Fibroblast of lung (primary cell): ENCODE measurements around the gene VWA3B. TPM values are rescaled to one million over a fixed set of nuclear protein-coding genes. Genes with fewer than 3 reads are reported as not detected.

ENCODE experiments used
- DNase-seq, 2 donors: peaks; one replicate each; pipeline versions ENCODE4 v3.0.0 to v3.0.0-alpha.2; 2010; ENCODE audit warnings: low read depth in 2 of 2
- H2AFZ ChIP-seq: 2 replicates; pipeline ENCODE4 v1.5.1; 2012; ENCODE audit warnings: low read length, control low read depth, inconsistent platforms
- H3K27ac ChIP-seq: 2 replicates; pipeline ENCODE4 v1.5.1; 2011; ENCODE audit warnings: low read length, control low read depth; ENCODE audit not compliant: insufficient read depth
- H3K27me3 ChIP-seq: 2 replicates; pipeline ENCODE4 v1.5.1; 2011; ENCODE audit warnings: mild to moderate bottlenecking, low read length; ENCODE audit not compliant: control insufficient read depth, insufficient read depth
- H3K36me3 ChIP-seq: 2 replicates; pipeline ENCODE4 v1.5.1; 2011; ENCODE audit warnings: low read length; ENCODE audit not compliant: control insufficient read depth, insufficient read depth
- H3K4me1 ChIP-seq: 2 replicates; pipeline ENCODE4 v1.5.1; 2011; ENCODE audit warnings: low read length; ENCODE audit not compliant: control insufficient read depth, insufficient read depth; ENCODE audit errors: extremely low read depth
- H3K4me2 ChIP-seq: 2 replicates; pipeline ENCODE4 v1.5.1; 2011; ENCODE audit warnings: low read length, control low read depth; ENCODE audit not compliant: insufficient read depth; ENCODE audit errors: extremely low read depth
- H3K4me3 ChIP-seq, 4 experiments: fragments of 200-600 bp in 1 of 4; sonication (generic) in 1 of 4; replicated peaks in 1 of 4; 2 replicates each; pipeline ENCODE4 v1.5.1; 2011 to 2016; ENCODE audit warnings: low read length in 4 of 4, low read depth in 3 of 4, mild to moderate bottlenecking in 3 of 4, control low read depth in 2 of 4, inconsistent platforms in 1 of 4, mixed read lengths in 1 of 4; ENCODE audit not compliant: insufficient read depth in 1 of 4; ENCODE audit errors: control extremely low read depth in 1 of 4
- H3K79me2 ChIP-seq: 2 replicates; pipeline ENCODE4 v1.5.1; 2012; ENCODE audit warnings: mild to moderate bottlenecking, low read length, inconsistent platforms; ENCODE audit not compliant: control insufficient read depth, insufficient read depth
- H3K9ac ChIP-seq: 2 replicates; pipeline ENCODE4 v1.5.1; 2011; ENCODE audit warnings: mild to moderate bottlenecking, low read length, control low read depth; ENCODE audit not compliant: insufficient read depth
- H3K9me3 ChIP-seq: 2 replicates; pipeline ENCODE4 v1.5.1; 2012; ENCODE audit warnings: low read depth, low read length; ENCODE audit not compliant: control insufficient read depth, insufficient read depth
- H4K20me1 ChIP-seq: 2 replicates; pipeline ENCODE4 v1.5.1; 2011; ENCODE audit warnings: low read length; ENCODE audit not compliant: control insufficient read depth, insufficient read depth; ENCODE audit errors: extremely low read depth
- EZH2 ChIP-seq: IDR thresholded peaks from 2 replicates; pipeline ENCODE4 v1.5.1; 2012; ENCODE audit warnings: low read length, control low read depth, mild to moderate bottlenecking; ENCODE audit errors: missing control alignments
- polyA plus RNA-seq, 2 donors: library from polyadenylated mRNA; depleted of rRNA in 1 of 2; stranded (reverse) in 1 of 2; unstranded in 1 of 2; fragments of >200 nt; gene quantifications; 2 replicates each; pipeline ENCODE4 v1.2.1, GENCODE V29; 2011 to 2012; ENCODE audit warnings: missing spikeins in 1 of 2
- total RNA-seq: library from RNA; depleted of rRNA; stranded (reverse); fragments of >200 nt; gene quantifications from 2 replicates; pipeline ENCODE4 v1.2.1, GENCODE V29; 2014
- TF ChIP-seq, protein P1 (sequence below), 2 donors: IDR thresholded peaks in 1 of 2; conservative IDR thresholded peaks in 1 of 2; 1 replicate in 1 of 2; 2 replicates in 1 of 2; pipeline ENCODE4 v1.5.1; 2011 to 2012; ENCODE audit warnings: low read length in 2 of 2, control low read depth in 1 of 2, inconsistent platforms in 1 of 2, low read depth in 1 of 2, mild to moderate bottlenecking in 1 of 2

The VWA3B gene
- total and polyA plus RNA-seq, 2 donors (not counting 1 experiment from before 2014, with no cell fraction given), result 0.17 TPM; not detected in 1

DNA sequence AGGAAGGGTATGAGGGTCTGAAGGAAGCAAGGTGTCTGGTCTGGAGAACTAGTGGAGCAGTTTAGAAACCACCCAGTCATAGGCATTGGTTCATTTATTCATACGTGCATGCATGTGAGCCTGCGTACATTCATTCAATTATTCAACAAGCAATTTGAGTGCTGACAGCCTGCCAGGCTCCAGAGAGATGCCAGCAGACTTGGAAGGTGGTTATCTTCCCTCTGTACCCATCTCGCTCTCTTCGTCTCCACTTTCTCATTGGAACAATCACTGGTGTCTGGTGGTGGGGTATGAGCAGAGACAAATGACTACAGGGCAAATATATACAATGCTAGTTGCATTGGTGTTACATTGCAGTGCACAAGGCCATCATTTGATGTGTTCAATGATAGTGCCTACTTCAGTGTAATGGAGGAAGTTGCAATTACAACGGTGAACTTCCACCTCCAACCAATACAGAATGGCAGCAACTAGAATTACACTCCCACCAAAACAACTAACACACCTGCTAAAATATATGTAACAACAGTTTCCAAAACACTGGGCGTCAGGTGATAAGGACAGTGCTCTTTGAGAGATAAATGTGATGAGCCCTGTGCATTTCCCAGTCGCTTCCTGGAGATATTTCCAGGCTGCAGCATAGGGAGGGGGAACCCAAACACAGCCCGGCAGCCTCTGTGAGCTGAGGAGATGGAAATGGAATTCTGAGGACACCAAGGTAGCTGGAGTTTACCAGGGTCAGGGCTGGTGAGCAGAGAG lies 226.7 kb downstream of the VWA3B start:
- H3K4me2 ChIP-seq, result no peak overlapping the region
- H4K20me1 ChIP-seq, result no peaks in the 10 kb centered on the region
- no peak for DNase-seq
- H3K27me3 ChIP-seq, result no peaks in the 10 kb centered on the region
- H3K36me3 ChIP-seq, result no peaks in the 10 kb centered on the region
- H3K9me3 ChIP-seq, result no peaks in the 10 kb centered on the region
- no peaks in the 10 kb centered on the region for H3K79me2 ChIP-seq
- TF ChIP-seq EZH2, result no peak
- TF ChIP-seq, protein P1, sequence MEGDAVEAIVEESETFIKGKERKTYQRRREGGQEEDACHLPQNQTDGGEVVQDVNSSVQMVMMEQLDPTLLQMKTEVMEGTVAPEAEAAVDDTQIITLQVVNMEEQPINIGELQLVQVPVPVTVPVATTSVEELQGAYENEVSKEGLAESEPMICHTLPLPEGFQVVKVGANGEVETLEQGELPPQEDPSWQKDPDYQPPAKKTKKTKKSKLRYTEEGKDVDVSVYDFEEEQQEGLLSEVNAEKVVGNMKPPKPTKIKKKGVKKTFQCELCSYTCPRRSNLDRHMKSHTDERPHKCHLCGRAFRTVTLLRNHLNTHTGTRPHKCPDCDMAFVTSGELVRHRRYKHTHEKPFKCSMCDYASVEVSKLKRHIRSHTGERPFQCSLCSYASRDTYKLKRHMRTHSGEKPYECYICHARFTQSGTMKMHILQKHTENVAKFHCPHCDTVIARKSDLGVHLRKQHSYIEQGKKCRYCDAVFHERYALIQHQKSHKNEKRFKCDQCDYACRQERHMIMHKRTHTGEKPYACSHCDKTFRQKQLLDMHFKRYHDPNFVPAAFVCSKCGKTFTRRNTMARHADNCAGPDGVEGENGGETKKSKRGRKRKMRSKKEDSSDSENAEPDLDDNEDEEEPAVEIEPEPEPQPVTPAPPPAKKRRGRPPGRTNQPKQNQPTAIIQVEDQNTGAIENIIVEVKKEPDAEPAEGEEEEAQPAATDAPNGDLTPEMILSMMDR (conservative IDR thresholded peaks at IDR 0.05 in 1 of 2, IDR thresholded peaks at IDR 0.05 in 1 of 2; ENCODE audit: low read depth in 1 of 2, low read length in 2 of 2), result no peak
- H2AFZ ChIP-seq, result no peak overlapping the region
- no peak overlapping the region for H3K9ac ChIP-seq
- H3K4me1 ChIP-seq, result no peaks in the 10 kb centered on the region
- H3K27ac ChIP-seq, result no peak overlapping the region
- no peak overlapping the region for H3K4me3 ChIP-seq

DNA sequence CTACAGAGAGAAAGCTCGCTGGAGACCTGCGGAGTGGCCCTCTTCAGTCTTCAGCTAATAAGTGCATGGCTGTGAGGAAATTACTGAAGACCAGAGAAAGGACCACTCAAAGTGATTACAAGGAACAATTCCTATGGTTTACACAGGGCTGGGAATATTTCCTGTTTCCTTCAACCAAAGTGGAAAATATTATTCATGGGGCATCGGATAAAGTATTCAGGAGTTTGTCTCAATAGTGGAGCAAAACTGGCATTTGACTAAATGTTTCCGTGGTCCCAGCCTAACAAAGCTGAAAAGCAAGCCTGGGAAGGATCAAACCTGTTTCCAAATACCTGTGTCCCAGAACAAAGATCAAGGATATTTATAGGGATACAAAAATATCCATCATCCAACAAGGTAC lies 227.3 kb downstream of the VWA3B start:
- H4K20me1 ChIP-seq, result no peaks in the 10 kb centered on the region
- TF ChIP-seq, protein P1 (conservative IDR thresholded peaks at IDR 0.05 in 1 of 2, IDR thresholded peaks at IDR 0.05 in 1 of 2; ENCODE audit: low read depth in 1 of 2, low read length in 2 of 2), result no peak
- no peak for TF ChIP-seq EZH2

DNA sequence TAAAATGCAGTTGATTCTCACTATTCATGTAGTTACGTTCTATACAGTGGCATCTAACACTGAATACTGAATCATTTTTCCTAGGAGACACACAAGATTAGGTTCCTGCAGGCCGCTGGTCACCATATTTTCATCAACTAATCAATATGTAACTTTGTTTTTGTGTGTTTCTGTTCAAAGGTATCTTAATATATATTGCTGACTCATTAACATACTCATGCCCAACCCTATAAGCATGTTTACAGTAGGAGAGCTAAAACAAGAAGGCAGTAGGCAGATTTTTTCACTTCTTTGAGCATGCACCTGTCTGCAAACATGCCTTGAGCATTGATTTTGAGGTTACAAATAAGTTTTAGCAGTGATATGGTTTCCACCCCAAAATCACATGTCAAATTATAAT lies 229.0 kb downstream of the VWA3B start:
- no peaks in the 10 kb centered on the region for H3K79me2 ChIP-seq
- H3K4me1 ChIP-seq, result no peaks in the 10 kb centered on the region
- H3K27ac ChIP-seq, result no peak overlapping the region
- no peak overlapping the region for H2AFZ ChIP-seq
- H3K4me3 ChIP-seq, result no peak overlapping the region
- H4K20me1 ChIP-seq, result no peaks in the 10 kb centered on the region
- no peak for TF ChIP-seq EZH2
- TF ChIP-seq, protein P1 (conservative IDR thresholded peaks at IDR 0.05 in 1 of 2, IDR thresholded peaks at IDR 0.05 in 1 of 2; ENCODE audit: low read depth in 1 of 2, low read length in 2 of 2), result no peak
- no peaks in the 10 kb centered on the region for H3K27me3 ChIP-seq
- H3K9ac ChIP-seq, result no peak overlapping the region
- H3K36me3 ChIP-seq, result no peaks in the 10 kb centered on the region
- H3K4me2 ChIP-seq, result no peak overlapping the region
- no peak for DNase-seq
- H3K9me3 ChIP-seq, result no peaks in the 10 kb centered on the region

More for the DNA sequence above, 227.3 kb downstream of the VWA3B start:
- no peak overlapping the region for H3K4me3 ChIP-seq
- no peak overlapping the region for H3K4me2 ChIP-seq
- no peak overlapping the region for H3K27ac ChIP-seq
- no peaks in the 10 kb centered on the region for H3K79me2 ChIP-seq
- no peaks in the 10 kb centered on the region for H3K9me3 ChIP-seq
- DNase-seq, result no peak
- no peak overlapping the region for H3K9ac ChIP-seq
- no peak overlapping the region for H2AFZ ChIP-seq
- H3K36me3 ChIP-seq, result no peaks in the 10 kb centered on the region
- H3K4me1 ChIP-seq, result no peaks in the 10 kb centered on the region
- no peaks in the 10 kb centered on the region for H3K27me3 ChIP-seq
